K562 treated with DMSO at 1 percent for 4 hours (cell line): ENCODE measurements around the gene GATA2. TPM values are rescaled to one million over a fixed set of nuclear protein-coding genes. Genes with fewer than 3 reads are reported as not detected.

ENCODE experiments used
- total RNA-seq: library from RNA; unstranded; fragments of 300-600 nt; gene quantifications from 2 replicates; pipeline ENCODE4 v1.2.3, GENCODE V29; 2022; ENCODE audit not compliant: insufficient read depth

The GATA2 gene
- total RNA-seq = 76.1 and 89.7 TPM in 2 replicates

DNA sequence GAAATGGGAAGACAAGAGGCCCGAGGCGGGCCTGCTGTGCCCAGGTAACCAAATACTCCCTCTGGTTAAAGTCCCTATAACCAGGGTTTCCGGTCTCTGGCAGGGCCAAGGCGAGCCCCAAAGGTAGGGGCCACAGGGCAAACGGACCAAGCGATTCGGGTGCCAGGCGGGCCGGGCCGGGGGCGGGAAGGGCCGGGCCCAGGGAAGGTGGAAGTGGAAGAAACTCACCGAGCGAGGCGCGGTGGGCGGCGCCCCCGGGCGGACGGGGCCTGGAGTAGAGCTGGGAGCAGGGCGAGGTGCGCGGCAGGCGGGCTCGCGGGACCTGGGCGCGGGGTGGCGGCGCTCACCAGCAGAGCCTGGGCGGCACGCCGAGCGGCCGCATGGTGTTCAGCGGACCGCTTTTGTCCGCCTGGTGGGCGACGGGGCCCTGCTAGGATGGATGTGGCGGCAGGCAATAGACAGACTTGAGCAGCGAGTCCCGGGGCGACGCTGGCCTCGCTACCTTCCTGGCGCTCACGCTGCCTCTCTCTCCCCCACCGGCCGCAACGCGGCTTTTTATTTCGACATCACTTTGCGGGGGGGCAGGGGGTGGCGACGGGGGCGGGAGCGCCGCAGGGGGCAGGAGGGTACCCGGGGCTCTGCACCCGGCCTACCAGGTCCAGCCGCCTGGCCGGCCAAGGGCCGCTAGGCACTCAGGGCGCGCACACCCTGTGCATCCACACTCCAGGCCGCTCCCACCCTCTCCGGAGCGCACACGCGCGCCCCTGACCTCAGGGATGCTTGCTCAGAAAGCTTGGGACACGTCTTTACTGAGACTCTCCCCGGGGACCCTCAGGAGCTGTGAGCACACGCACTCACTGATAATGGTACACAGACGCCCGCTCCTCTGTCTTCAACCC is at the start of gene GATA2:
Gene GATA2, minus strand, starts transcription at position 531 of the 899 bp plus-strand sequence. CDS start 6,170 bp downstream, outside the sequence.

DNA sequence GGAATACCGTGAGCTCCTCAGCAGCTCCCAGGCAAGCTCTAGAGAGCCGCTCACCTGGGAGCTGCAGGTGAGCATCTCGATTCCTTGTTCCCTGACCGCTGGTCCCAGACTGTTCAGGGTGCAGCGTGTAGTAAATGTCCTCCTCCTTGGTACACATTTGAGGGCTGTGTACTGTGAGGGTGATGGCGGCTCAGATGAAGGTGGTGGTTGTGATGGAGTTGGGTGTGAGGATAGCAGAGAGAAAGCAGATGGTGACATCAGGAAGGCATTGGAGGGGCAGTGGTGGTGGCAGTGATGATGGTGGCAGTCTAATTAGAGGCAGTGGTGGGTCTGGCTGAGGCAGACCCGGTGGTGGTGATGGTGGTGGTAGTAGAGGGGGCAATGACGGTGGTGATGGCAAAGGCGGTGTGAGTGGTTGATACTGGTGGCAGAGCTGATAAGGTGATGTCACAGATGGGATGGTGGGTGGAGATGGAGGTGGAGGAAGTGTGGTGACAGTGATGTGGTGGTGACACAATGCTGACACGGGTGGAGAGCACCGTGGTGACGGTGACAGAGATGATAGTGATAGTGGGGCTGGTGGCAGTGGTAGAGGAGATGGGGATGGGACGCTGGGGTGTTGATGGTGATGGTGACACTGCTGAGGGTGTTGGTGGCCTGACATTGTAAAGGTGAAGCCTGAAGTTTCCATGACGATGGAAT is 26.0 kb downstream of the GATA2 start, which contains the start of gene DNAJB8:
Gene DNAJB8, minus strand, starts transcription at position 51 of the 702 bp plus-strand sequence. CDS start 3,645 bp downstream, outside the sequence.

Other genes starting within 250 kb of the GATA2 start
- not detected in 2 replicates for gene DNAJB8, start 26.3 kb downstream of the GATA2 start, total RNA-seq
- 177 and 185 TPM in 2 replicates for gene RPN1, start 157.6 kb upstream of the GATA2 start, total RNA-seq
- gene RAB7A, start 233.0 kb upstream of the GATA2 start, total RNA-seq = 126 and 143 TPM in 2 replicates